Measurements from ENCODE around the gene BSND. TPM values are rescaled to one million over a fixed set of nuclear protein-coding genes. Genes with fewer than 3 reads are reported as not detected.
"Not testable (repeated sequence)": the region's sequence is repeated elsewhere in the genome, so short reads cannot be mapped to it uniquely, and the experiment has no call there.

BSND gene
- total and polyA plus RNA-seq, 2 experiments from 2014 or later, result not detected

DNA sequence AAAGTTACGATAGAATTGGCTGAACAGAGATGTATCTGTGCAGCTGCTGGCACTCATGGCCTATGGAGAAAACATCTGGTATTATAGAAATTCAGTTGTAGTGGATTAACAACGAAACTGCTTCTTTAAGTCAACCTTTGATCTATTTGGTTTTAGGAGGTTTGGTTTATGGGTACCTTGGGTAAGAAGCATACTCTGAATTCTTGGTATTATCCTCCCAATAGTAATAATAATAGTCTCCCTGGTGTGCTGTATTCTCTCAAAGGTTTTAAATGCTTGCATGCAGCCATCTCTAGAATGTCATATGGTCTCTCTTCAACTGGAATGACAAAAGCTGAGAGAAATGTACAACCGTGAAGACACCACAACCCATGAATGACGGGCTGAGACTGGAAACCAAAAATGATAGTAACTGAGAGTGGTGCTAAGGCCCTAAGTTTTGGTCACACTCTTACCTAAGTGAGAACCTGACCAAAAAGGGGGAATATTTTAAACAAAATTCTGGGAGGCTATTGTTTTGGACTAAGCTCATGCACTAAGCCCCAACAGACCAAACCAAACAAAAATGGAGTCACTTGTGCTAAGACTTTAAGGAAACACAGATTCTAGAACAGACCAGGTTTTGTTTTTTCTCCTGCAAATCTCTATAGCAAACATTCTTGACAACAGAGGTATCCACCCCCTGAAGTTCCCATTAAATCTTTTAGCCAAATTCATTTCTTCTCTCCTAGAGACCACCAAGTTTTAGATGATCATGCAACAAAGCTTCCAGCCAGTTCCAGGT is 35.9 kb upstream of the BSND start:
- TF ChIP-seq CTCF (IDR thresholded peaks at IDR 0.05; ENCODE audit: low read depth, low read length), result no peak
- no peaks in the 10 kb centered on the region for H3K27me3 ChIP-seq
- H3K27ac ChIP-seq, result no peak overlapping the region
- H3K4me3 ChIP-seq, result no peak overlapping the region
- no peaks in the 10 kb centered on the region for H3K4me1 ChIP-seq (ENCODE audit: low read depth)
- no peaks in the 10 kb centered on the region for H3K9me3 ChIP-seq (ENCODE audit: low read depth)
- no peaks in the 10 kb centered on the region for H3K36me3 ChIP-seq
- no peak for DNase-seq (ENCODE audit: low read depth in 1 of 2, low spot score in 1 of 2)

- H3K27me3 ChIP-seq; H3K4me3 ChIP-seq; H3K36me3 ChIP-seq; H3K9me3 ChIP-seq (ENCODE audit: low read depth); DNase-seq (ENCODE audit: low read depth in 1 of 2, low spot score in 1 of 2); H3K4me1 ChIP-seq (ENCODE audit: low read depth); H3K27ac ChIP-seq: not testable (repeated sequence)
Observed at GRCh38 chr1:54963829-54964228, 34.9 kb upstream of the BSND start.

DNA sequence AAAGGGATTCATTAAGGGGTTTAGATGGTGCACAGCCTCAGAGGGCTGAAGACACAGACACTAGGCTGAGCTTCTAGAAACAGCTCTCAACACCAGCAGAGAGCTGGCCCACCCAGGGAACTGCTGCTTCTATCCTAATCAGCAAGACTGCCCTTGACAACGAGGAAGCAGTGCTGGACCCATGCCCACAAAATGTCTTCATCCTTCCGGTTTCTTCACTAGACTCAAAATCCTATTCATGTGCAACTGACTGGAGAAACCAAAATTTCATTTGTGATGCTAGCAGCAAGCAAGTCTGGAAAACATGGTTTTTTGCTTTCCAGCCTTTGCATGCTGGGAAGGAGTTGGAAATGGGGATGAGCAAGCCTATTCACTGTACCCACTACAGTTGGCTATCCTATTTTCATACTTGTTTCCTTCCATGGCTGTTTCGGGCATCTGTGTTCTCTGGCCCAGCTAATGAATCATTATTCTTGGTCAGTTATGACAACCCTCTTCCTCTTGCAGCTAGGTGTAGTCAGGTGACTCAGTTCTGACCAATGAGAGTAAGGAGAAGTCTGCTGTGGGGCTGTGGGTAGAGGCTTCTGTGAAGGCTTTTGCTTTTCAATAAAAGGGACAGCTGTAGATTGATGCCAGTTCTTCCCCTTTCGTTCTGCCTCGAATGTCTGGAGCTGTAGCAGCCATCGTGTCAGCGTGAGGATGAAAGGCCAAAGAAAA is 33.0 kb upstream of the BSND start:
- Histone ChIP-seq H3K36me3 (no peaks in the 10 kb centered on the region), H3K27me3 (no peaks in the 10 kb centered on the region), H3K27ac (no peak overlapping the region), H3K4me3 (no peak overlapping the region), H3K9me3 (ENCODE audit: low read depth) (no peaks in the 10 kb centered on the region), H3K4me1 (ENCODE audit: low read depth) (no peaks in the 10 kb centered on the region)
- no peak for TF ChIP-seq CTCF (IDR thresholded peaks at IDR 0.05; ENCODE audit: low read depth, low read length)
- peak in 1 of 2 donors; percentile 90 for DNase-seq (ENCODE audit: low read depth in 1 of 2, low spot score in 1 of 2)

DNA sequence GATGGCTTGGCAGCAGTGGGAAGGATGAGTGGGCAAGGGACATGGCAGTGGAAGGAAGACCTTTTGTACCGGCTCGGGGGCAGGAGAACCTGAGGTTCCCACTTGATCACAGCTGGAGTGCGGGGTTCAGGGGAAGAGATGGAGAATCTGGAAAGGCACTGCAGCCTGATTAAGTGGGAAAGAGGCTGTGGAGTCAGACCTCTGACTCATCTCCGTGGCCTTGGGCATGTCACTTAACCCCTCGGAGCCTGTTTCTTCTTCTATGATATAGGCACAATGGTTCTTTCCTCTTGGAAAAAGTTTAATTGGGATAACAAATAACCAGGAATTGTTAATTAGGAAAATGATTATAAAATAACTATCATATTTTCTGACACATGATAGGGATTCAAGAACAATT is 31.4 kb upstream of the BSND start:
- no peak overlapping the region for H3K4me3 ChIP-seq
- DNase-seq (ENCODE audit: low read depth in 1 of 2, low spot score in 1 of 2), result no peak
- H3K36me3 ChIP-seq, result no peaks in the 10 kb centered on the region
- no peak overlapping the region for H3K27ac ChIP-seq
- TF ChIP-seq CTCF (IDR thresholded peaks at IDR 0.05; ENCODE audit: low read depth, low read length), result no peak
- no peaks in the 10 kb centered on the region for H3K27me3 ChIP-seq
- H3K9me3 ChIP-seq (ENCODE audit: low read depth), result no peaks in the 10 kb centered on the region
- H3K4me1 ChIP-seq (ENCODE audit: low read depth), result no peaks in the 10 kb centered on the region

DNA sequence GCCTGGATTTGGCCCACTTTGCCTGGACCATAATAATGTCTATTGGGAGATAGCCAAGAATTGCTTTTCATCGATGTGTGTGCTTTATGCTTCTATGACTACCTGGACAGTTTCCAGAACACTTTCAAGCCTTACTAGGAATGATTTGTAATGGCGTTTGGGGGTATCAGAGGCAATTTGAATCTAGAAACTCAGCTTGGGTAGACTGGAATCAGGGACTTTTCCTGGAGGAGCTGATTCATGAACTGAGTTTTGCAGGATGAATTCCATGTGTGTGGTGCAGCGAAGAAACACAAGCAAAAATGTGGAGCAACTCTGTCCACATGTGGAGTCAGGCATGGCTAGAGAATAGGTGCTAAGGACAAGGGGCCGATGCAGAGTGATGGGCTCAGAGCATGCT is 30.2 kb upstream of the BSND start:
- DNase-seq (ENCODE audit: low read depth in 1 of 2, low spot score in 1 of 2), result no peak

More for the DNA sequence above, 30.2 kb upstream of the BSND start:
- Histone ChIP-seq H3K4me3 (no peak overlapping the region), H3K9me3 (ENCODE audit: low read depth) (no peaks in the 10 kb centered on the region), H3K4me1 (ENCODE audit: low read depth) (no peaks in the 10 kb centered on the region), H3K27ac (no peak overlapping the region), H3K27me3 (no peaks in the 10 kb centered on the region), H3K36me3 (no peaks in the 10 kb centered on the region)
- TF ChIP-seq CTCF (IDR thresholded peaks at IDR 0.05; ENCODE audit: low read depth, low read length), result no peak
